Naive thymus-derived CD8-positive, alpha-beta T cell (primary cell): ENCODE results near the gene LILRA5. TPM values are rescaled to one million over a fixed set of nuclear protein-coding genes. Genes with fewer than 3 reads are reported as not detected.
"Not testable (repeated sequence)": the region's sequence is repeated elsewhere in the genome, so short reads cannot be mapped to it uniquely, and the experiment has no call there.

ENCODE experiments used
- ATAC-seq, 2 donors: fragments of 150-1000 bp; cut with Tn5 transposase in 1 of 2; sonication (Bioruptor Pico), chemical (Tn5 transposase) in 1 of 2; 1 replicate in 1 of 2; 2 replicates in 1 of 2; pipeline ENCODE4 v1.10.0; 2021; ENCODE audit warnings: mild to moderate bottlenecking in 2 of 2, moderate library complexity in 2 of 2
- POLR2A ChIA-PET: fragments of 350-600 bp; sonication (Branson Sonifier 250); formaldehyde crosslinking; loops from one replicate; lab custom pipeline; 2021; ENCODE audit warnings: antibody characterized with exemption; lab: Charles Lee
- DNase-seq, 10 donors: peaks; one replicate each; pipeline versions ENCODE4 v3.0.0 to v3.0.0-alpha.2; 2020 to 2022
- H3K27ac Mint-ChIP-seq, 10 donors: one replicate each; pipeline ENCODE4 v1.8.0; 2020 to 2022; ENCODE audit warnings: mild to moderate bottlenecking in 10 of 10, mixed read lengths in 10 of 10, moderate library complexity in 4 of 10, inconsistent platforms in 1 of 10
- H3K27me3 Mint-ChIP-seq, 5 donors: one replicate each; pipeline ENCODE4 v1.8.0; 2021 to 2022; ENCODE audit warnings: mixed read lengths in 5 of 5
- H3K36me3 Mint-ChIP-seq, 3 donors: one replicate each; pipeline ENCODE4 v1.8.0; 2020 to 2022; ENCODE audit warnings: mixed read lengths in 3 of 3, mild to moderate bottlenecking in 2 of 3, inconsistent platforms in 1 of 3
- H3K4me1 Mint-ChIP-seq, 4 donors: one replicate each; pipeline ENCODE4 v1.8.0; 2021 to 2022; ENCODE audit warnings: mixed read lengths in 4 of 4
- H3K4me3 Mint-ChIP-seq, 10 donors: one replicate each; pipeline ENCODE4 v1.8.0; 2020 to 2022; ENCODE audit warnings: mild to moderate bottlenecking in 10 of 10, mixed read lengths in 10 of 10, moderate library complexity in 6 of 10, inconsistent platforms in 1 of 10
- H3K9me3 Mint-ChIP-seq, 9 donors: one replicate each; pipeline ENCODE4 v1.8.0; 2020 to 2022; ENCODE audit warnings: mixed read lengths in 9 of 9, mild to moderate bottlenecking in 3 of 9, inconsistent platforms in 1 of 9, moderate library complexity in 1 of 9
- polyA plus RNA-seq, 3 donors: library from polyadenylated mRNA; unstranded; fragments of 300-500 nt; fragmentation: Illumina TruSeq; gene quantifications; one replicate each; pipeline ENCODE4 v1.2.3, GENCODE V29; 2021
- total RNA-seq, 8 experiments: library from RNA in 2 of 8; stranded (reverse) in 2 of 8; gene quantifications; one replicate each; pipeline ENCODE4 v1.2.3 and lab custom pipeline; 2021 to 2026

Gene LILRA5
- not detected for total RNA-seq
- under 1 TPM in 1 of 3 donors, not detected in 2; 0.32 TPM for polyA plus RNA-seq
- total RNA-seq (lab: John Stamatoyannopoulos, UW): 0 reads per million in 6 experiments

DNA sequence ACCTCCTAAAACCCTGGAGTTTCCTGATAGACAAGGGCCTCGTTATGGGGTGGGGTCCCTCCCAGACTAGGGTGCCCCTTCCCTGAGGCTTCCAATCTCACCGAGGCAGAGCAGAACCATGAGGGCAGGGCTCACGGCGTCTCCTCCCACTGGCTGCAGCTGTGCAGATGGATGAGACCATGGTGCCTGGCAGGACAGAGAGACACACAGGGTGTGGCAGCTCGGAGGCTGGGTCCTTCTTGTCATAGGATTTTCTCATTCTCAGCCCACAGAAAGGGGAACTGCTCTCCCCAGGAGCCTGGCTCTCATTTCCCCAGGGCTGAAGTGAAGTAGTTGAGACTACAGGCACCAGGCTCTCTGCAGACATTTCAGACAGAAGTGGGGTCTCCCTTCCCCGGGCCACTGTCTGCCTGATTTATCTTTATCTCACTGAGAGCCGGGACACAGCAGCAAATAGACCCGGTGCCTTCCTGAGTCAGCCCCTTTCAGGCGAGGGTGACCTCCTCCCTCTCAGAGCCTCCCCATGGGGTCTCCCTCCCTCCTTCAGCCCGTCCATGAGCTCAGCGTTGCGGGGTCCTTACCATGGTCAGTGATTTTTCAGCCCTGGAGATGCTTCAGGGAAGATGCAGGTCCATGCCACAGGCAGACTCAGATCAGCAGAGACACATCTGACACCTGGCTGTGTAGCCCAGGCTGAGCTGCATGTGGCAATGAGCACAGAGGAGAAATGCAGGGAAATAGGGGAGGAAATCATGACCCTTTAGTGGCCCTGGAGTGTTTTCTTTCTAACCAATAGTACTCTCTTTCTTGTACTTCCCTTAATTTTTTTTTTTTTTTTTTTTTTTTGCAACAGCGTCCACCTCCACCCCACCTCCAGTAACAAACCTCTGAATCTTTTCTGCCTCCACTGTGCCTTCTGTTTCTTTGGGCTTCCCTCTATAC is at the start of gene LILRA5:
LILRA5 (minus strand) TSS at position 731 of the 942 bp plus-strand sequence; CDS start at position 584, 147 bp downstream.
- Mint-ChIP-seq H3K4me3 (peak within 1 kb of the TSS in 1 of 10 donors; percentile 65), H3K9me3 (no peaks in the 10 kb centered on the region), H3K36me3 (no peaks in the 10 kb centered on the region), H3K4me1 (peaks cover 0 to 16% (median 0%) of the 10 kb centered on the region in 4 donors), H3K27ac (peak within 1 kb of the TSS in 2 of 10 donors; percentile 7 to 41), H3K27me3 (peaks cover 15 to 55% (median 33%) of the 10 kb centered on the region in 5 donors)
- DNase-seq: no peak
- no peak for ATAC-seq
- POLR2A ChIA-PET: no interaction called here

DNA sequence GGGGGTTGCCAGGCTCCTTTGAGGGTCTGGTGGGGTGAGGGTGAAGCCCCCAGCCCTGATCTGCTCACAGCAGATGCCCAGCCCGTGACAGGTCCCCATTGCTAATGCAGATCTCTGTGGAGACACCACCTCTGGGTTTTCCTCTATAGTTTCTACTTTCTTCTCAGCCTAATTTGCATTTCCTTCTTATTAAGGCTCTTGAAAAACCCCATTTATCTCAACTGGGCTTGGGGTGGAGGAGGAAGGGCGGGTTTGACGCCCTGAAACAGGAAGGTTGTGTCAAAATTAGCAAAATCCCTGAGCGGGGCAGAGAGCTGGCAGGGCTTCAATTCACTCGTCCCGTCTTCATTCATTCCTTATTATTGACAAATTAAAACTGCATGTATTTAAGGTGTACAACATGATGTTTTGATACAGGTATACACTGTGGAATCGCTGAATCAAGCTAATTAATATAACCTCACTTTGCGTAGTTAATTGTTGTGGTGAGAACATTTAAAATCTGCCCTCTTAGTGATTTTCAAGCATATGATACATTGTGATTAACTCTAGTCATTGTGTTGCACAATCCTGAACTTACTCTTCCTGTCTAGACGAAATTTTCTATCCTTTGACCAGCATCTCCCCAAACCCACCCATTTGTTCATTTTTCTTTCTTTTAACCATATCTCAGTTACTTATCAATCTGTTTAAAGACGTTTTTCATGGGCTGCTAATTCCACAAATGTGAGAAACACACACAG is 48.9 kb upstream of the LILRA5 start:
- H3K36me3 Mint-ChIP-seq: peaks cover 4 to 20% (median 8%) of the 10 kb centered on the region in 3 donors
- POLR2A ChIA-PET: interaction anchor here (1.9 to 4.7 kb wide), 2 partner anchors 10 to 26 kb away, joined by 8 to 32 read pairs; no protein-coding TSS in a partner anchor
- not testable (repeated sequence) for DNase-seq, H3K9me3 Mint-ChIP-seq, H3K27me3 Mint-ChIP-seq
- peak overlapping the region; percentile 84 to 98 (median 96) for H3K4me3 Mint-ChIP-seq
- peak overlapping the region; percentile 83 to 97 (median 94) for H3K27ac Mint-ChIP-seq
- peaks cover 29 to 63% (median 53%) of the 10 kb centered on the region in 4 donors for H3K4me1 Mint-ChIP-seq
- peak; percentile 21 to 22 for ATAC-seq

DNA sequence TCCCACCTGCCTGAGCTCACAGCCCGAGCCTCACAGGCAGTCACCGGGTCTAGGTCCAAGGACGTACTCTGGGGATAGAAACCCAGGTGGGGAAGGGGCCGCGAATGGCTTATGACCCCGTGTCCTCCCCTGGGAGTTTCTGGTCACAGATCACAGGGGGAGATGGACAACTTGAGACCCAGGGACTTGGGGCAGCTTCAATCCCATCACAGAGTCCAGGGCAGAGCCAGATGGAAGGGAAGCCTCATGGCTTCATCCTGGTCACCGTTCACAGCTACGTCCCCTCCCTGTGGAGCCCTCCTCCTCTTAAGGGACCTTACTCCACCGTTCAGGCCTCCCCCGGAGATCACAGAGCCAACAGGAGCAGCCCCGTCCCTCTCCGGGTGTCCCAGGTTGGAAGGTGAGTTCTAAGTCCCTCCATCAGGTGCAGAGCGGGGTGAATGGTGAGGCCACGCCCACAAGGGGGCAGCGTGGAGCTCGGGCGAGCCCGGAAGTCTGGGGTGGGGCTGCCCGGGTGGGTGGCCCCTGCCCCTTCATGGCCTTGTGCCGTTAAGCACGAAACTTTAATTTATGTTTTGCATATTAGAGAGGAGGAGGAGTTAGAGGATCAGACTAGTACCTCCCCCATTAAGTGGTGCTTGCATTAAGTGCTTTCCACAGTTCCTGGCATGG is 46.3 kb upstream of the LILRA5 start:
- Mint-ChIP-seq H3K4me3 (peak overlapping the region in 1 of 10 donors; percentile 31), H3K36me3 (peaks cover 4 to 43% (median 8%) of the 10 kb centered on the region in 3 donors)
- POLR2A ChIA-PET: not testable (repeated sequence)

DNA sequence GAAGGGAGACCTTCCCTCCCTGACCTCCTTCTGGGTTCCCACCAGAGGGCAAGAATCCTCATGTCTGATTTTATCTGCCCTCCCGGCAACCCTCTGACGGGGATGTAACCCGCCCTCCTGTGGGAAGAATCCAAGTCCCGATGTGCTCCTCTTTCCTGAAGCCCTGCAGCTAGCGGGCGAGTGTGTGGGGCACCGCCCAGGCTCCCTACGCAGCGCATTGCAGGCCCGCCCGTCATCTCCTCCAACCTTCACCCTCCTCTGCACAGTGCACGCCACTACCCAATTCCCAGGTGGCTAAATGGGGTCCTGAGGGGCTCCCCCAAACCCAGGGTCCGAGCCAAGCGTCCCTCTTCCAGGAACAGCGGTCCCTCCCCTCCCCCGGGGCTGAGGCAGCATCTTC is 44.4 kb upstream of the LILRA5 start:
- POLR2A ChIA-PET: interaction anchor here (1.1 to 1.9 kb wide), 3 partner anchors 11 to 34 kb away, joined by 3 to 9 read pairs (median 4); no protein-coding TSS in a partner anchor

More for the DNA sequence above, 46.3 kb upstream of the LILRA5 start:
- not testable (repeated sequence) for H3K27me3 Mint-ChIP-seq, H3K27ac Mint-ChIP-seq, H3K9me3 Mint-ChIP-seq
- peak; percentile 54 to 83 (median 74) for DNase-seq
- peak; percentile 85 to 90 for ATAC-seq
- H3K4me1 Mint-ChIP-seq: peaks cover 21 to 40% (median 36%) of the 10 kb centered on the region in 4 donors

DNA sequence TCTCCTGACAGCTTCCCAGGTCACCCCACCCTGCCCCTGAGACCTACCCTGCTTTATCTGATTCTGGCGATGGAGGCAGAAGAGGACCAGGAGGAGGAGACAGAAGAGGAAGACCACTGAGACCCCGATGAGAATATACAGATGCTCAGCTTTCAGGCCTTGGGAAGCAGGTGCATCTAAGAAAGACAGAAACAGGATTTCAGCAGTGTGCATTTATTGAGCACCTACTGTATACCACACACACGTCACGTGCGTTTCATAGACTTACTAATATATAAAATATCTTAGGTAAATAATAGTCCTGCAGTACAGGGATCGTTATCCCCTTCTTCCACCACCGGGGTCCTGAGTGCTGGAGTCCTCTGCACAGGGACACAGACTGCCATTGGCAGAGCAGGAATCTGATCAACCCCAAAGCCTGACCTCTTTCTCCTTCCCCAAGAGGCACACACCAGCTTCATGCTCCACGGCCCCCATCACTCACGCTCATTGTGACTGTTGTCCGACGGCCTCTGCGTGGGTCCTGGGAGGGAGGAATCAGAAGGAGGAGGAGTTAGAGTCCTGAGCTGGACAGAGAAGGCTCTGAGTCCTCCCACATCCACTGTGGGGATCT is 43.6 kb upstream of the LILRA5 start:
- Mint-ChIP-seq H3K27ac (peak overlapping the region in 4 of 10 donors; percentile 11 to 66 (median 53)), H3K27me3 (no peaks in the 10 kb centered on the region), H3K4me1 (peaks cover 16 to 37% (median 29%) of the 10 kb centered on the region in 4 donors), H3K4me3 (no peak overlapping the region), H3K36me3 (peaks cover 0 to 44% (median 8%) of the 10 kb centered on the region in 3 donors), H3K9me3 (no peaks in the 10 kb centered on the region)
- POLR2A ChIA-PET: interaction anchor here (0.5 to 3.0 kb wide), 6 partner anchors 10 to 91 kb away, joined by 3 to 9 read pairs (median 4); no protein-coding TSS in a partner anchor
- DNase-seq (no peak), ATAC-seq (no peak)

More for the DNA sequence above, 44.4 kb upstream of the LILRA5 start:
- Mint-ChIP-seq H3K4me3 (no peak overlapping the region), H3K27ac (peak overlapping the region in 4 of 10 donors; percentile 4 to 79 (median 66)), H3K4me1 (peaks cover 16 to 37% (median 30%) of the 10 kb centered on the region in 4 donors), H3K27me3 (no peaks in the 10 kb centered on the region), H3K36me3 (peaks cover 0 to 45% (median 8%) of the 10 kb centered on the region in 3 donors), H3K9me3 (no peaks in the 10 kb centered on the region)
- DNase-seq: no peak
- ATAC-seq: no peak

DNA sequence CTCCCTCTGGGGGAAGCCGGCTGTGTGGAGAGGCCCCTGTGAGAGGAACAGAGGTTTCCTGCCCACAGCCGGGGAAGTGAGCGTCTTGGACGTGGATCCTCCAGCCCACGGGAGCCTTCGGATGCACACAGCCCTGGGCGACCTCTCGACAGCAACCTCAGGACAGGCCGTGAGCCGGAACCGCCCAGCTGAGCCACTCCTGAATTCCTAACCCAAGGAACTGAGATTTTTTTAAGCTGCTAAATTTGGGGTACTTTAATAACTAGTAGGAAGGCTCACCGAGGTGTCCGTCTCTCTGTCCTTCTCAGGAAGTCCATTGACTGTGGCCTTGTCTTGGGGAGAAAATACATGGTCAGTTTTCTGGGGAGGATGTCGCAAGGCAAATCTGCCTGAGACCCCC is 42.7 kb upstream of the LILRA5 start:
- Mint-ChIP-seq H3K36me3 (peaks cover 0 to 39% (median 7%) of the 10 kb centered on the region in 3 donors), H3K27ac (peak overlapping the region in 2 of 10 donors; percentile 43 to 52), H3K27me3 (no peaks in the 10 kb centered on the region), H3K9me3 (no peaks in the 10 kb centered on the region), H3K4me3 (no peak overlapping the region), H3K4me1 (peaks cover 10 to 37% (median 23%) of the 10 kb centered on the region in 4 donors)
- ATAC-seq: no peak
- POLR2A ChIA-PET: interaction anchor here (1.9 to 3.0 kb wide), 2 partner anchors 33 to 35 kb away, joined by 9 read pairs; no protein-coding TSS in a partner anchor
- DNase-seq: no peak

DNA sequence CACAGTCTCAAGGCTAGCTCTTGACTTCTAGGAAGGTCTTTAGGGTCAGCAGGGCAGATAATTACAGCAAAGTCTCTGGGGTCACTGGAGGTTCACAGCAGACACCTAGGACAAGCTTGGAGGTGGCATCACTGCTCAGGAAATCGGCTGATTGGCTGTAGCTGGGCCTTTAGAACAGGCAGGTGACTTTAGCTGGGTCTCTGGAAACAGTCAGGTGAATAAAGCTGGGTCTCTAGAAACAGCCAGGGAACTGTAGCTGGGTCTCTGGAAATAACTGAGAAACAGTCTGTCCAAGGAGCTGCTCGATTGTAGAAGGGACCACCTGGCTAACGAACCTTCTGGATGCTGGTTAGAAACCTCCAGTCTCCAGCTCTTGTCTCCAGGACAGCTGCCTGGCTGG is 41.8 kb upstream of the LILRA5 start:
- no peaks in the 10 kb centered on the region for H3K27me3 Mint-ChIP-seq
- ATAC-seq (no peak), DNase-seq (no peak)
- H3K36me3 Mint-ChIP-seq: peaks cover 0 to 36% (median 4%) of the 10 kb centered on the region in 3 donors
- peak overlapping the region in 5 of 10 donors; percentile 14 to 68 (median 20) for H3K27ac Mint-ChIP-seq
- H3K4me3 Mint-ChIP-seq: no peak overlapping the region
- H3K4me1 Mint-ChIP-seq: peaks cover 8 to 32% (median 18%) of the 10 kb centered on the region in 4 donors
- POLR2A ChIA-PET: interaction anchor here (1.0 to 3.0 kb wide), 2 partner anchors 24 to 34 kb away, joined by 5 to 9 read pairs; no protein-coding TSS in a partner anchor
- no peaks in the 10 kb centered on the region for H3K9me3 Mint-ChIP-seq

DNA sequence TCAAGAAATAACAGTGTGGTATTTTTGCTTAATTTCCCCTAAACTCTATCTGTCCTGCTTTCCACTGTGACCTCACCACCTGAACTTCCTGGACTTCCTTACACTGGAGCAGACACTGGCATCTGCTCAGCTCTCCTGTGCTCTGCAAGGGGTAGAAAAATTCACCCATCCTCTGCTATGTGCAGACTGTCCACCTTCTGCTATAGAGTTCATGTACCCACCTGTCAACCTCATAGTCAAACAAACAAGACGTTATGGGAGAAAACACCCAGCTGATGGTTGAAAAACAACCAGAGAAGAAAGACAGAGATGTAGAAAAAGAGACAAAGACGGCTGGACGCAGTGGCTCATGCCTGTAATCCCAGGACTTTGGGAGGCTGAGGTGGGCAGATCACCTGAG is 39.6 kb upstream of the LILRA5 start:
- no peaks in the 10 kb centered on the region for H3K9me3 Mint-ChIP-seq
- no peaks in the 10 kb centered on the region for H3K27me3 Mint-ChIP-seq
- POLR2A ChIA-PET: interaction anchor here (1.4 kb wide), 1 partner anchor 38 kb away, joined by 8 read pairs; no protein-coding TSS in a partner anchor
- DNase-seq (no peak), ATAC-seq (no peak)
- peaks cover 0 to 35% (median 4%) of the 10 kb centered on the region in 3 donors for H3K36me3 Mint-ChIP-seq
- H3K4me1 Mint-ChIP-seq: peaks cover 11 to 46% (median 17%) of the 10 kb centered on the region in 4 donors
- H3K4me3 Mint-ChIP-seq: no peak overlapping the region
- H3K27ac Mint-ChIP-seq: peak overlapping the region in 8 of 10 donors; percentile 28 to 92 (median 68)

DNA sequence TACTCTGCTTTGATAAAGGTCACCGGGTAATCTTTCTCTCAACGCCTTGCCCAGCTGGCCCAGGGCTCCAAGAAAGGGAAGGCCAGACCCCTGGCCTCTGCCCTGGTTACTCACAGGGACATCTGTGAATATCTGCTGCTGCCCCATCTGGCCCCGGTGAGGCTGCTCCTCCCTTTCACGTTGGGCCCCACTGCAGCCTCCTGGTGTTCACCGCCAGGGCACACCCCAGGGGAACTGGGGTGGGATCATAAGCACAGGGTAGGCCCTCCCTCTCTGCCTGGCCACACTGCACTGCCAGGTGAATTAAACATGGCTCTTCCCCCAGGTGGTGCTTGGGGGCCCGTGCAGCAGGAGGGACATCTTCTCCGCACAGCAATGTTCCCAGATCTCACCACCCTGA is 39.1 kb upstream of the LILRA5 start:
- Mint-ChIP-seq H3K9me3 (no peaks in the 10 kb centered on the region), H3K36me3 (peaks cover 0 to 31% (median 4%) of the 10 kb centered on the region in 3 donors), H3K27me3 (no peaks in the 10 kb centered on the region), H3K27ac (peak overlapping the region; percentile 11 to 92 (median 72)), H3K4me3 (peak overlapping the region in 2 of 10 donors; percentile 3 to 38), H3K4me1 (peaks cover 11 to 50% (median 17%) of the 10 kb centered on the region in 4 donors)
- DNase-seq (no peak), ATAC-seq (peak in 1 of 2 donors; percentile 49)
- POLR2A ChIA-PET: interaction anchor here (1.6 kb wide), 1 partner anchor 97 kb away, joined by 3 read pairs; the partner anchor contains the start of gene LENG8

DNA sequence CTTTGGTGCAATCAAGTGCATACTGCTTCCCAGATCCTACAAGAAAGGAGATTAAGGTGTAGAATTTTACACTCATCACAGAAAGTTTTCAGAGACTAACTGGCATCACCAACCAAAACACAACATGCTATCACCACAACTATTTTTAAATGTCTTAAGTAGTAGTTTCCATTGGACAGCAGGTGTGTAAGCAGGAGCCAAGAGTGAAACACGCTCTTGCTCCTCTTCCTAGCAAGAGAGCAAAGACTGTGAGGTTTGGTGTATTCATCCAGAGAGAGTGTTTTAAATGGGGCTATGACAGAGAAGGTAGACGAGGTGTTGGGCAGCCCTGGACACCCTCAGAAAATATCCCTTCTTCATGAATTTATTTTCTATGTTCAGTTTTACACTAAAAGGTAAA is 38.5 kb upstream of the LILRA5 start:
- Mint-ChIP-seq H3K27ac (peak overlapping the region in 8 of 10 donors; percentile 21 to 92 (median 72)), H3K9me3 (no peaks in the 10 kb centered on the region), H3K4me3 (peak overlapping the region in 1 of 10 donors; percentile 16), H3K4me1 (peaks cover 11 to 55% (median 17%) of the 10 kb centered on the region in 4 donors), H3K36me3 (peaks cover 0 to 27% (median 4%) of the 10 kb centered on the region in 3 donors), H3K27me3 (peaks cover 0 to 3% (median 0%) of the 10 kb centered on the region in 5 donors)
- POLR2A ChIA-PET: interaction anchor here (1.6 kb wide), 1 partner anchor 97 kb away, joined by 3 read pairs; the partner anchor contains the start of gene LENG8
- DNase-seq (no peak), ATAC-seq (no peak)
